ENCODE measurements around the gene SPATA21.

- TF ChIP-seq, protein P1, sequence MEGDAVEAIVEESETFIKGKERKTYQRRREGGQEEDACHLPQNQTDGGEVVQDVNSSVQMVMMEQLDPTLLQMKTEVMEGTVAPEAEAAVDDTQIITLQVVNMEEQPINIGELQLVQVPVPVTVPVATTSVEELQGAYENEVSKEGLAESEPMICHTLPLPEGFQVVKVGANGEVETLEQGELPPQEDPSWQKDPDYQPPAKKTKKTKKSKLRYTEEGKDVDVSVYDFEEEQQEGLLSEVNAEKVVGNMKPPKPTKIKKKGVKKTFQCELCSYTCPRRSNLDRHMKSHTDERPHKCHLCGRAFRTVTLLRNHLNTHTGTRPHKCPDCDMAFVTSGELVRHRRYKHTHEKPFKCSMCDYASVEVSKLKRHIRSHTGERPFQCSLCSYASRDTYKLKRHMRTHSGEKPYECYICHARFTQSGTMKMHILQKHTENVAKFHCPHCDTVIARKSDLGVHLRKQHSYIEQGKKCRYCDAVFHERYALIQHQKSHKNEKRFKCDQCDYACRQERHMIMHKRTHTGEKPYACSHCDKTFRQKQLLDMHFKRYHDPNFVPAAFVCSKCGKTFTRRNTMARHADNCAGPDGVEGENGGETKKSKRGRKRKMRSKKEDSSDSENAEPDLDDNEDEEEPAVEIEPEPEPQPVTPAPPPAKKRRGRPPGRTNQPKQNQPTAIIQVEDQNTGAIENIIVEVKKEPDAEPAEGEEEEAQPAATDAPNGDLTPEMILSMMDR (IDR thresholded peaks at IDR 0.05), result no peak
- TF ChIP-seq SMC3 (IDR thresholded peaks at IDR 0.05), result no peak
- no peak for TF ChIP-seq POLR2A (IDR thresholded peaks at IDR 0.05; ENCODE audit: low read length)
- TF ChIP-seq KDM1A (IDR thresholded peaks at IDR 0.05; ENCODE audit: low read depth), result no peak
- TF ChIP-seq PHF8 (IDR thresholded peaks at IDR 0.05; ENCODE audit: borderline replicate concordance, low read depth), result no peak
- TF ChIP-seq NR3C1 (IDR thresholded peaks at IDR 0.05), result no peak
- TF ChIP-seq ZNF302 (CRISPR knock-in tag; IDR thresholded peaks at IDR 0.05), result no peak
- no peak for TF ChIP-seq MYC (IDR thresholded peaks at IDR 0.05; ENCODE audit: borderline replicate concordance, low read length)
- TF ChIP-seq MAX (IDR thresholded peaks at IDR 0.05), result no peak
- TF ChIP-seq RCOR1 (IDR thresholded peaks at IDR 0.05; ENCODE audit: low read depth, low read length), result no peak
- TF ChIP-seq RNF2 (IDR thresholded peaks at IDR 0.05; ENCODE audit: borderline replicate concordance, low read depth), result no peak
- no peak for TF ChIP-seq REST (IDR thresholded peaks at IDR 0.05)
- no peak for TF ChIP-seq KDM5A (IDR thresholded peaks at IDR 0.05)
Measured at GRCh38 chr1:16397120-16397519, 40.1 kb downstream of the SPATA21 start.
